BJ (cell line): ENCODE results near the gene TOM1L2. TPM values are rescaled to one million over a fixed set of nuclear protein-coding genes. Genes with fewer than 3 reads are reported as not detected.

Experiments used
- CTCF ChIA-PET: fragments of 350-600 bp; formaldehyde crosslinking; extraction: SDS; loops from one replicate; lab custom pipeline; 2021; ENCODE audit warnings: antibody characterized with exemption, inconsistent platforms; lab: Yijun Ruan, JAX
- POLR2A ChIA-PET: fragments of 300-600 bp; sonication (Branson Sonifier 250); formaldehyde crosslinking; extraction: SDS; loops from one replicate; lab custom pipeline; 2021; ENCODE audit warnings: antibody characterized with exemption; lab: Charles Lee
- DNase-seq: peaks from one replicate; pipeline ENCODE4 v3.0.0-alpha.2; 2011; ENCODE audit warnings: low read depth
- H3K27me3 ChIP-seq: 2 replicates; pipeline ENCODE4 v1.6.0; 2011; ENCODE audit warnings: low read length; ENCODE audit not compliant: control insufficient read depth, insufficient read depth
- H3K36me3 ChIP-seq: 2 replicates; pipeline ENCODE4 v1.5.1; 2011; ENCODE audit warnings: low read length; ENCODE audit not compliant: control insufficient read depth, insufficient read depth
- H3K4me3 ChIP-seq: 2 replicates; pipeline ENCODE4 v1.5.1; 2011; ENCODE audit warnings: low read depth, mild to moderate bottlenecking, control low read depth, low read length
- polyA plus RNA-seq: library from polyadenylated mRNA; depleted of rRNA; stranded (reverse); fragments of >200 nt; gene quantifications from 2 replicates; pipeline ENCODE4 v1.2.3, GENCODE V29; 2011
- TF ChIP-seq, protein P1 (sequence below): IDR thresholded peaks from 2 replicates; pipeline ENCODE4 v1.5.1; 2011; ENCODE audit warnings: low read depth, mild to moderate bottlenecking, control low read depth, inconsistent platforms, low read length, moderate library complexity; ENCODE audit not compliant: insufficient read depth

TOM1L2 gene
- polyA plus RNA-seq, 1 experiment = 39.6 TPM

DNA sequence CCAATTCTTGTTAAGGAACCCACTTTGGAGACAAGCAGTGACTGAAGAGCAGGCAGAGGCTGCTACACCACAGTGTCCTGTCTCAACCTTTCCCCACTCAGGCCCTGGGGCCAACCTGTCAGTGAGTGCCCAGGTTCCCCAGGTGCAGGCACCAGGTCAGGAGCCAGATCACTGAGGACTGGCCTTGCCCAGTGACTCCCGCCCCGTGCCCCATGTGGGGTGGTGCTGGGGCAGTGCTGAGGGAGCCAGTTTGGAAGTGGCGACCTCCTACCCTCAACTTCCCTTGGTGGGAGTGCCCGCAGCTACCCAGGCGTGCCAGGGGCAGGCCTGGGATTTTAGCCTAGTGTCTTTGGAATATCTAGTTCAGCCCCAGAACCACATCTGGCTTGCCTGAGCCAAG, 164.8 kb downstream of the TOM1L2 start:
- H3K27me3 ChIP-seq = no peaks in the 10 kb centered on the region
- H3K4me3 ChIP-seq = no peak overlapping the region
- ChIA-PET POLR2A (no interaction called here), CTCF (no interaction called here)
- TF ChIP-seq, protein P1, sequence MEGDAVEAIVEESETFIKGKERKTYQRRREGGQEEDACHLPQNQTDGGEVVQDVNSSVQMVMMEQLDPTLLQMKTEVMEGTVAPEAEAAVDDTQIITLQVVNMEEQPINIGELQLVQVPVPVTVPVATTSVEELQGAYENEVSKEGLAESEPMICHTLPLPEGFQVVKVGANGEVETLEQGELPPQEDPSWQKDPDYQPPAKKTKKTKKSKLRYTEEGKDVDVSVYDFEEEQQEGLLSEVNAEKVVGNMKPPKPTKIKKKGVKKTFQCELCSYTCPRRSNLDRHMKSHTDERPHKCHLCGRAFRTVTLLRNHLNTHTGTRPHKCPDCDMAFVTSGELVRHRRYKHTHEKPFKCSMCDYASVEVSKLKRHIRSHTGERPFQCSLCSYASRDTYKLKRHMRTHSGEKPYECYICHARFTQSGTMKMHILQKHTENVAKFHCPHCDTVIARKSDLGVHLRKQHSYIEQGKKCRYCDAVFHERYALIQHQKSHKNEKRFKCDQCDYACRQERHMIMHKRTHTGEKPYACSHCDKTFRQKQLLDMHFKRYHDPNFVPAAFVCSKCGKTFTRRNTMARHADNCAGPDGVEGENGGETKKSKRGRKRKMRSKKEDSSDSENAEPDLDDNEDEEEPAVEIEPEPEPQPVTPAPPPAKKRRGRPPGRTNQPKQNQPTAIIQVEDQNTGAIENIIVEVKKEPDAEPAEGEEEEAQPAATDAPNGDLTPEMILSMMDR = no peak
- peaks cover 22% of the 10 kb centered on the region for H3K36me3 ChIP-seq
- no peak for DNase-seq

DNA sequence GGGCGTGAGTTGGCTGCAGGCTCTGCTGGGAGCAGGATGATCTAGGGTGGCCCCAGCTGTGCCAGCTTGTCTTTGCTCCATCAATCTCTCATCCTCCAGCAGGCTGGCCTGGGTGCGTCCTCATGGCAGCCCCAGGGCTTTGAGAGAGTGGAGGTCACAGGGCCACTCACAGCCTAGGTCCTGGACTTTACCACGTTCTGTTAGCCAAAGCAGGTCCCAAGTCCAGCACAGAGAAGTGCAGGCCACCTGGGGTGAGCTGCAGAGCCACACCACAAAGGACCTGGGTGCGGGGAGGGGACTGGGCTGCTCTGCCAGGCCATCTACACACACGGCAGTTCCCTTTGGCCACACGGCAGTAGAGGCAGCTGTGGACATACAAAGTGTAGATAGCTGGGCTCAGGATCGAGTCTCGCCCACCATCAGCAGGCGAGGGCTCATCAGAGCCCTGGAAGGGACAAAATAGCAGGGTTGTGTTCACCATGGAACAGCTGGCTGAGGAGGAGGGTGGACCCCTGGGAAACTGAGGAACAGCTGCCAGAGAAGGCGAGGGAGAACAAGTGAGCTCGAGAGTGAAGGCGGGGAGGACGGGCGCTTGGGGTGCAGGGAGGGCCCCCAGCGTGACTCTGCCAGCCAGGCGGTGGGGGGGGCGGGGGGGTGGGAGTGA, 165.5 kb downstream of the TOM1L2 start:
- no peak for DNase-seq
- TF ChIP-seq, protein P1 = no peak
- POLR2A ChIA-PET = no interaction called here
- peaks cover 24% of the 10 kb centered on the region for H3K36me3 ChIP-seq
- H3K27me3 ChIP-seq = no peaks in the 10 kb centered on the region
- no peak overlapping the region for H3K4me3 ChIP-seq
- CTCF ChIA-PET = interaction anchor here (0.8 kb wide), 1 partner anchor 8 kb away, joined by 4 read pairs; no protein-coding TSS in a partner anchor

DNA sequence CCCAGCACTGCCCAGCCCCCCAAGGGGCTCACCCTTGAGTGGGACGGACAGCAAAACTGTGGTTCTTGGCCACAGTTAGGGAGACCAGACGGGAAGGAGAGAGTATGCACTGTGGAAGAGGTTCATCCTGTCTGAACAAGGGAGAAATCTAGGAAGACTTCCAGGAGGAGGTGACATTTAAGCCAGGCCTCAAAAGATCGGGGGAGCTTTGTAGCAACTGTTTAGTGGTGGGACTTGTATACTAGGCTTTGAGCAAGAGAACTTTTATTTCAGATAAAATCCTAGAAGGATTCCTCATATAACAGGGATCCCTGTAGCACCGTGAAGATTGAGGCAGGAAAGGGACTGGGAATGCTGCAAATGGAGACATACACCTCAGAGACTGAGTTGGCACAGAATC, 166.2 kb downstream of the TOM1L2 start:
- TF ChIP-seq, protein P1 = no peak
- CTCF ChIA-PET = interaction anchor here (0.8 kb wide), 1 partner anchor 9 kb away, joined by 4 read pairs; no protein-coding TSS in a partner anchor
- POLR2A ChIA-PET = no interaction called here
- Histone ChIP-seq H3K4me3 (no peak overlapping the region), H3K27me3 (no peaks in the 10 kb centered on the region), H3K36me3 (peaks cover 26% of the 10 kb centered on the region)
- no peak for DNase-seq

DNA sequence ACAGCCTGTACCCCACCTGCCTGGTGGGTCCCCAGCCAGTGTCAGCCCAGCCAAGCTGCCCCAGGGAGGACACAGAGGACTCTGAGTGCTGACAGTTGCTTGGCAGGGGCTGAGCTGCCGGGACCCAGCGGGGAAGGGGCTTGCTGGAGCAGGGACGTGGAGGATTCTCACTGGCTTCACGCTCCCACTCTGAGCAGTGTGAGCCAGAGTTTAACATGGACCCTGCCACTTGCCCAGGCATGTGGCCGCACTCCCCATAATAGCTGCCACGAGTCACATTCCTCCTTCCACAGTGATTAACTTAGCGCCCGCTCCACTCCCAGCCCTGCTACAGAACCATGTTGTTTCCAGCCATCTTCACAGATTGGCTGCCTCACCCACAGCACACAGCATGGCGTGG, 166.6 kb downstream of the TOM1L2 start:
- CTCF ChIA-PET = no interaction called here
- TF ChIP-seq, protein P1 = no peak
- Histone ChIP-seq H3K4me3 (no peak overlapping the region), H3K36me3 (peaks cover 28% of the 10 kb centered on the region), H3K27me3 (no peaks in the 10 kb centered on the region)
- DNase-seq = no peak
- POLR2A ChIA-PET = no interaction called here

DNA sequence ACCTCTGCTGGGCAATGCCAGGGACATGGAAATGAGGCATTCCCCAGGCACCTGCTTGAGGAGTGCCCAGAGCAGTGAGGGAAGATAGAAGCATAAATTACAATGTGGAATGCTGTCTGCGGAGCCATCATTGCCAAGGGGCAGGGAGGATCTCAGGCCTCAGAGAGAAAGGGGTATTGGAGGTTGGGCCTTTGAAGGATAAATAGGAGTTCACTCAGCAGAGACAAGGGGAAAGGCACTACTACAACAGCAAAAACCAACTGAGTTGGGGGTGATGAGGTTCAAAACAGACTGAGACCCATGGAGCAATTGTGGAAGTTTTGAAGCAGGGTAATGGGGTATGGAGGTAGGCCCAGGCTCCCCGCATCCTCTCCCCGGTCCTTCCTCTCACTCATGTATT, 168.2 kb downstream of the TOM1L2 start:
- H3K27me3 ChIP-seq = no peaks in the 10 kb centered on the region
- ChIA-PET POLR2A (no interaction called here), CTCF (interaction anchor here (1.6 kb wide), 1 partner anchor 8 kb away, joined by 4 read pairs; no protein-coding TSS in a partner anchor)
- DNase-seq = no peak
- peaks cover 33% of the 10 kb centered on the region for H3K36me3 ChIP-seq
- TF ChIP-seq, protein P1 = no peak
- no peak overlapping the region for H3K4me3 ChIP-seq
